ENCODE measurements around the gene NPTN.

The NPTN gene

GRCh38 chr15:73601451-73602445, 31.4 kb downstream of the NPTN start:
- peak overlapping the region; percentile 56 for H3K4me3 ChIP-seq (ENCODE audit: low read length in 2 of 2)

GRCh38 chr15:73600413-73601335, 32.5 kb downstream of the NPTN start:
- Histone ChIP-seq H3K4me1 (ENCODE audit: control insufficient read depth, insufficient read depth, low read length) (peaks cover 73% of the 10 kb centered on the region), H3K27ac (ENCODE audit: low read length) (peak overlapping the region; percentile 78), H3K4me3 (ENCODE audit: low read length in 2 of 2) (no peak overlapping the region), H3K36me3 (ENCODE audit: control insufficient read depth in 2 of 2, insufficient read depth in 2 of 2, low read length in 2 of 2) (peaks cover 0 to 2% of the 10 kb centered on the region in 2 donors), H3K9me3 (ENCODE audit: control insufficient read depth in 2 of 2, low read length in 2 of 2) (no peaks in the 10 kb centered on the region), H3K9ac (ENCODE audit: low read length in 2 of 2) (no peak overlapping the region), H3K27me3 (ENCODE audit: control insufficient read depth in 1 of 2, insufficient read depth in 2 of 2, low read length in 2 of 2) (no peaks in the 10 kb centered on the region)

More at GRCh38 chr15:73601451-73602445, 31.4 kb downstream of the NPTN start:
- peaks cover 63% of the 10 kb centered on the region for H3K4me1 ChIP-seq (ENCODE audit: control insufficient read depth, insufficient read depth, low read length)
- no peaks in the 10 kb centered on the region for H3K27me3 ChIP-seq (ENCODE audit: control insufficient read depth in 1 of 2, insufficient read depth in 2 of 2, low read length in 2 of 2)
- H3K27ac ChIP-seq (ENCODE audit: low read length): peak overlapping the region; percentile 78
- peak overlapping the region; percentile 33 to 60 for H3K9ac ChIP-seq (ENCODE audit: low read length in 2 of 2)
- H3K36me3 ChIP-seq (ENCODE audit: control insufficient read depth in 2 of 2, insufficient read depth in 2 of 2, low read length in 2 of 2): peaks cover 0 to under 1% of the 10 kb centered on the region in 2 donors
- no peaks in the 10 kb centered on the region for H3K9me3 ChIP-seq (ENCODE audit: control insufficient read depth in 2 of 2, low read length in 2 of 2)

GRCh38 chr15:73599934-73600333, 33.3 kb downstream of the NPTN start:
- Histone ChIP-seq H3K9me3 (ENCODE audit: control insufficient read depth in 2 of 2, low read length in 2 of 2) (no peaks in the 10 kb centered on the region), H3K4me3 (ENCODE audit: low read length in 2 of 2) (peak overlapping the region in 1 of 2 donors; percentile 10), H3K27me3 (ENCODE audit: control insufficient read depth in 1 of 2, insufficient read depth in 2 of 2, low read length in 2 of 2) (no peaks in the 10 kb centered on the region), H3K27ac (ENCODE audit: low read length) (peak overlapping the region; percentile 7), H3K36me3 (ENCODE audit: control insufficient read depth in 2 of 2, insufficient read depth in 2 of 2, low read length in 2 of 2) (peaks cover 0 to 2% of the 10 kb centered on the region in 2 donors), H3K4me1 (ENCODE audit: control insufficient read depth, insufficient read depth, low read length) (peaks cover 79% of the 10 kb centered on the region), H3K9ac (ENCODE audit: low read length in 2 of 2) (no peak overlapping the region)

- H3K27ac ChIP-seq (ENCODE audit: low read length): peak overlapping the region; percentile 66
Observed at GRCh38 chr15:73598530-73599160, 34.5 kb downstream of the NPTN start.

GRCh38 chr15:73597036-73597638, 36.1 kb downstream of the NPTN start:
- Histone ChIP-seq H3K36me3 (ENCODE audit: control insufficient read depth in 2 of 2, insufficient read depth in 2 of 2, low read length in 2 of 2) (peaks cover 0 to 2% of the 10 kb centered on the region in 2 donors), H3K4me1 (ENCODE audit: control insufficient read depth, insufficient read depth, low read length) (peaks cover 81% of the 10 kb centered on the region), H3K27me3 (ENCODE audit: control insufficient read depth in 1 of 2, insufficient read depth in 2 of 2, low read length in 2 of 2) (no peaks in the 10 kb centered on the region), H3K9me3 (ENCODE audit: control insufficient read depth in 2 of 2, low read length in 2 of 2) (no peaks in the 10 kb centered on the region), H3K27ac (ENCODE audit: low read length) (peak overlapping the region; percentile 49), H3K9ac (ENCODE audit: low read length in 2 of 2) (no peak overlapping the region), H3K4me3 (ENCODE audit: low read length in 2 of 2) (no peak overlapping the region)

More at GRCh38 chr15:73598530-73599160, 34.5 kb downstream of the NPTN start:
- Histone ChIP-seq H3K4me1 (ENCODE audit: control insufficient read depth, insufficient read depth, low read length) (peaks cover 88% of the 10 kb centered on the region), H3K36me3 (ENCODE audit: control insufficient read depth in 2 of 2, insufficient read depth in 2 of 2, low read length in 2 of 2) (peaks cover 0 to 2% of the 10 kb centered on the region in 2 donors), H3K9ac (ENCODE audit: low read length in 2 of 2) (no peak overlapping the region), H3K9me3 (ENCODE audit: control insufficient read depth in 2 of 2, low read length in 2 of 2) (no peaks in the 10 kb centered on the region), H3K4me3 (ENCODE audit: low read length in 2 of 2) (peak overlapping the region; percentile 15 to 29), H3K27me3 (ENCODE audit: control insufficient read depth in 1 of 2, insufficient read depth in 2 of 2, low read length in 2 of 2) (no peaks in the 10 kb centered on the region)

GRCh38 chr15:73596174-73596573, 37.0 kb downstream of the NPTN start:
- Histone ChIP-seq H3K4me3 (ENCODE audit: low read length in 2 of 2) (no peak overlapping the region), H3K9ac (ENCODE audit: low read length in 2 of 2) (no peak overlapping the region), H3K9me3 (ENCODE audit: control insufficient read depth in 2 of 2, low read length in 2 of 2) (no peaks in the 10 kb centered on the region), H3K4me1 (ENCODE audit: control insufficient read depth, insufficient read depth, low read length) (peaks cover 71% of the 10 kb centered on the region), H3K27me3 (ENCODE audit: control insufficient read depth in 1 of 2, insufficient read depth in 2 of 2, low read length in 2 of 2) (no peaks in the 10 kb centered on the region), H3K36me3 (ENCODE audit: control insufficient read depth in 2 of 2, insufficient read depth in 2 of 2, low read length in 2 of 2) (peaks cover 0 to 11% of the 10 kb centered on the region in 2 donors), H3K27ac (ENCODE audit: low read length) (peak overlapping the region; percentile 49)

- H3K36me3 ChIP-seq (ENCODE audit: control insufficient read depth in 2 of 2, insufficient read depth in 2 of 2, low read length in 2 of 2): peaks cover under 1 to 11% of the 10 kb centered on the region in 2 donors
- no peak overlapping the region for H3K27ac ChIP-seq (ENCODE audit: low read length)
- no peak overlapping the region for H3K9ac ChIP-seq (ENCODE audit: low read length in 2 of 2)
- peaks cover 58% of the 10 kb centered on the region for H3K4me1 ChIP-seq (ENCODE audit: control insufficient read depth, insufficient read depth, low read length)
- H3K27me3 ChIP-seq (ENCODE audit: control insufficient read depth in 1 of 2, insufficient read depth in 2 of 2, low read length in 2 of 2): no peaks in the 10 kb centered on the region
- H3K4me3 ChIP-seq (ENCODE audit: low read length in 2 of 2): no peak overlapping the region
- no peaks in the 10 kb centered on the region for H3K9me3 ChIP-seq (ENCODE audit: control insufficient read depth in 2 of 2, low read length in 2 of 2)
Observed at GRCh38 chr15:73594109-73594508, 39.1 kb downstream of the NPTN start.

- Histone ChIP-seq H3K4me1 (ENCODE audit: control insufficient read depth, insufficient read depth, low read length) (peaks cover 52% of the 10 kb centered on the region), H3K9me3 (ENCODE audit: control insufficient read depth in 2 of 2, low read length in 2 of 2) (no peaks in the 10 kb centered on the region), H3K27ac (ENCODE audit: low read length) (peak overlapping the region; percentile 18), H3K9ac (ENCODE audit: low read length in 2 of 2) (no peak overlapping the region), H3K36me3 (ENCODE audit: control insufficient read depth in 2 of 2, insufficient read depth in 2 of 2, low read length in 2 of 2) (peaks cover 7 to 17% of the 10 kb centered on the region in 2 donors), H3K4me3 (ENCODE audit: low read length in 2 of 2) (no peak overlapping the region), H3K27me3 (ENCODE audit: control insufficient read depth in 1 of 2, insufficient read depth in 2 of 2, low read length in 2 of 2) (no peaks in the 10 kb centered on the region)
Observed at GRCh38 chr15:73593304-73594074, 39.7 kb downstream of the NPTN start.

GRCh38 chr15:73590263-73590662, 42.9 kb downstream of the NPTN start:
- Histone ChIP-seq H3K9me3 (ENCODE audit: control insufficient read depth in 2 of 2, low read length in 2 of 2) (no peaks in the 10 kb centered on the region), H3K27me3 (ENCODE audit: control insufficient read depth in 1 of 2, insufficient read depth in 2 of 2, low read length in 2 of 2) (no peaks in the 10 kb centered on the region), H3K27ac (ENCODE audit: low read length) (no peak overlapping the region), H3K9ac (ENCODE audit: low read length in 2 of 2) (no peak overlapping the region), H3K4me1 (ENCODE audit: control insufficient read depth, insufficient read depth, low read length) (peaks cover 21% of the 10 kb centered on the region), H3K36me3 (ENCODE audit: control insufficient read depth in 2 of 2, insufficient read depth in 2 of 2, low read length in 2 of 2) (peaks cover 28 to 35% of the 10 kb centered on the region in 2 donors), H3K4me3 (ENCODE audit: low read length in 2 of 2) (no peak overlapping the region)
